LNCAP (cell line): ENCODE data around the gene PLA2G4B.

Experiments
- TF ChIP-seq, protein P1 (sequence below): fragments of 450-650 bp; IDR thresholded peaks from 2 replicates; pipeline ENCODE4 v1.5.1; 2017; ENCODE audit warnings: mild to moderate bottlenecking

Gene PLA2G4B

DNA sequence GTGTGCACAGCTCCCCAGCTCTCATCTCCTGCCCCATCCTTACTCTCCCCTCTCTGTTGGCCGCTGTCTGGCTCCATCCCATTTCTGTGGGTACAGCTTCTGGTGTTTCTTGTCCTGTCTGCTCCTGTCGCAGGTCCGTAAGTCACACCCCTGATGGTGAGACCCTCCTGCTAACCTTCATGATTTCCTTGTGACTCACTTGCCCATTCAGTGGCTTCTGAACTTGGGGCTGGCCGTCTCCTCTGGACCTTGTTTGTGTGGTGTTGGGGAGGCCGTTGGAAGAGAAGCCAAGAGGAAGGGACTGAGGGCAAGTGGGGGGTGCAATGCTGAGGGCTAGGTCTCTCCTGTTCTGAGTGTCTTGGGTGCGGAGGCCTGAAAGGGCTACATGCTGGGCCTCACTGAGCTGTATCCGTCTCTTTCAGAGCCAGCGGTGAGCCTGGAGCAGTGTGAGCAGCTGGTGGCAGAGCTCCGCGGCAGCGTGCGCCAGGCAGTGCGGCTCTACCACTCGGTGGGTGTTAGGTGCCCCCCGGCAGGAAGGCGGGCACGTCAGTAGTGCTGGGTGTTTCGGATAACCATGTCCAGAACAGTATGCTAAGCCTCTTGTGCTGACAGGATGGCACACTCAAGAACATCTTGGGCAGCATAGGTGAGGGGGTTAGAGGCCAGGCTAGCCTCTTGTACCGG lies 14.4 kb upstream of the PLA2G4B start:
- TF ChIP-seq, protein P1, sequence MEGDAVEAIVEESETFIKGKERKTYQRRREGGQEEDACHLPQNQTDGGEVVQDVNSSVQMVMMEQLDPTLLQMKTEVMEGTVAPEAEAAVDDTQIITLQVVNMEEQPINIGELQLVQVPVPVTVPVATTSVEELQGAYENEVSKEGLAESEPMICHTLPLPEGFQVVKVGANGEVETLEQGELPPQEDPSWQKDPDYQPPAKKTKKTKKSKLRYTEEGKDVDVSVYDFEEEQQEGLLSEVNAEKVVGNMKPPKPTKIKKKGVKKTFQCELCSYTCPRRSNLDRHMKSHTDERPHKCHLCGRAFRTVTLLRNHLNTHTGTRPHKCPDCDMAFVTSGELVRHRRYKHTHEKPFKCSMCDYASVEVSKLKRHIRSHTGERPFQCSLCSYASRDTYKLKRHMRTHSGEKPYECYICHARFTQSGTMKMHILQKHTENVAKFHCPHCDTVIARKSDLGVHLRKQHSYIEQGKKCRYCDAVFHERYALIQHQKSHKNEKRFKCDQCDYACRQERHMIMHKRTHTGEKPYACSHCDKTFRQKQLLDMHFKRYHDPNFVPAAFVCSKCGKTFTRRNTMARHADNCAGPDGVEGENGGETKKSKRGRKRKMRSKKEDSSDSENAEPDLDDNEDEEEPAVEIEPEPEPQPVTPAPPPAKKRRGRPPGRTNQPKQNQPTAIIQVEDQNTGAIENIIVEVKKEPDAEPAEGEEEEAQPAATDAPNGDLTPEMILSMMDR, result no peak

DNA sequence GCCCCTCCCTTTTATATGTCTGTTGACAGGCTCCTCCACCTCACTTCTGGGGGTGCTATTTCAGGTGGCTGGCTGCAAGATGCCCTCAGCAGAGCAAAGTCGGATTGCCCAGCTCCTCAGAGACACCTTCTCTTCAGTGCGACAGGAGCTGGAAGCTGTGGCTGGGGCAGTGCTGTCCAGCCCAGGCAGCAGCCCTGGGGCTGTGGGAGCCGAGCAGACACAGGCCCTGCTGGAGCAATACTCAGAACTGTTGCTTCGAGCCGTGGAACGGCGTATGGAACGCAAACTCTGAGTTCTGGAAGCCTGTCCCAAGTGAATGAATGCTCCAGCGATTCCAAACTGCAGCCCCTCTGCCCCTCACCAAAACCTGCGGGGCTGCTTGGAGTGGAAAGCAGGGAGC lies 13.5 kb upstream of the PLA2G4B start:
- TF ChIP-seq, protein P1, result no peak

DNA sequence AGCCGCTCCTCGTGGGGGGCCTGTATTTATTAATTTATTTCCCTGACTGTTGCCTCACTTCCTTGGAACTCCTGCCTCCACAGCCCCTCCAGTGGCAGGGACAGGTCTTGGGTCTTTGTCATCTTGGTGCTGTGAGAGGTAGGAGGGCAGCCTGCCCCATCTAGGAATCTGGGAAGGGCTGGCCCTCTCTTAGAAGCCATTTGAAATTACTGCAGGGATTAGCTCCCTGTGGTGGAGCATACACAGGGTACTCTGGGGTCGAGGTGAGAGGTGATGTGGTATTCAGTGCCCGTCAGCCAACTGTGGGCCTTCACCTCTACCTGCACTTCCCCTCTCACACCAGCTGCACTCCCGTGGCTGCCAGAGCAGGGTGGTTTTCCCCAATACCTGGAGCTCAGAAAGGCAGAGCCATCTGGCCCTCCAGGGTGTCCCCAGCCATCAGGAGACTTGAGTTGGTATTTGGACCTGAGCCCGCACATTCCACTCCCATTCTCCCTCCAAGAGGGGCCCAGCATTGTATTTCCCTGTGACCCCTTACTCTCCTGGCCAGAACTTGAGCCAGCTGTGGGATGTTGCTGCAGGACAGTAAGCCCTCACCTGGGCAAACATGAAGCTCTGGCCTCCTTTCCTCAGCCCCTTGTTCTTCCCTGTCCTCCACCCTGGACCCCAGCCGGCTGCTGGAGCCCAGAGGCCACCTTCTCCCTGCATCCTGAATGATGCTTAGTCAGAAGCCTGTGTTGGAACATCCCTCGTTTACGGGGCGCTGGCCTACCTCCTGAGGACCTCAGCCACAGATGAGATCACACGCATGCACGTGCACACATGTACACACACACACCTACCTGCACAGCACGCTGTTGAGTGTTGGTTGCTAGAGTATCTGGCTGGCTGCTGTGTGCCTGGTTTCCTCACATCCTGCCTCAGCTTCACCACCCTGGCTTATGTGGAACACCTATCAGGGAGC lies 12.8 kb upstream of the PLA2G4B start:
- TF ChIP-seq, protein P1, result no peak

DNA sequence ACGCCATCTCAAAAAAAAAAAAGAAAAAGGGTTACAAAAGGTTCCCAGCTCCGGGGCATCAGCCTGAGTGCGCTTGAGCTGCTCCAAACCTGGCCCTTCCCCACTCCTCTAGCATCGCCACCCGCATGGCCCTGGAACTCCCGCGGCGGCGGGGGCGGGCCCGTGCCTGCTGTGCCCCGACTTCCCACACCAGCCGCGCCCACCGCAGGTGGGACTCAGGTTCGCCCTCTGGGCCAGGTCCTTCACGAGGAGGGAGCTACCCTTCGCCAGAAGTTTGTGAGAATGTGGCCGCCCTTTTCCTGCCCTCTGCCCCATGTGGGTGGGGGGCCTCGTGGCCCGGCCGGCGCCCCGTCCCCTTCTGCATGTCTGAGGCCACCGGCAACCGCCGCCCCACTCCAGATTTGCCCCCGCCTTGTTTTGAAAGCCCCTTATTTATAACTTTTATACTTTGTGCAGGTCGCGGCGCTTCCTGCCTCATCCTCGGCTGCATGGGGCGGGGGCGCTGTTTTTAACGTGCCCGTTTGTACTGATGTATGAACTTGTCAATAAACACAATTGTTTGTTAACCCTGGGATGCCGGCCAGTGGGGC lies 11.3 kb upstream of the PLA2G4B start:
- TF ChIP-seq, protein P1, result peak; percentile 42

DNA sequence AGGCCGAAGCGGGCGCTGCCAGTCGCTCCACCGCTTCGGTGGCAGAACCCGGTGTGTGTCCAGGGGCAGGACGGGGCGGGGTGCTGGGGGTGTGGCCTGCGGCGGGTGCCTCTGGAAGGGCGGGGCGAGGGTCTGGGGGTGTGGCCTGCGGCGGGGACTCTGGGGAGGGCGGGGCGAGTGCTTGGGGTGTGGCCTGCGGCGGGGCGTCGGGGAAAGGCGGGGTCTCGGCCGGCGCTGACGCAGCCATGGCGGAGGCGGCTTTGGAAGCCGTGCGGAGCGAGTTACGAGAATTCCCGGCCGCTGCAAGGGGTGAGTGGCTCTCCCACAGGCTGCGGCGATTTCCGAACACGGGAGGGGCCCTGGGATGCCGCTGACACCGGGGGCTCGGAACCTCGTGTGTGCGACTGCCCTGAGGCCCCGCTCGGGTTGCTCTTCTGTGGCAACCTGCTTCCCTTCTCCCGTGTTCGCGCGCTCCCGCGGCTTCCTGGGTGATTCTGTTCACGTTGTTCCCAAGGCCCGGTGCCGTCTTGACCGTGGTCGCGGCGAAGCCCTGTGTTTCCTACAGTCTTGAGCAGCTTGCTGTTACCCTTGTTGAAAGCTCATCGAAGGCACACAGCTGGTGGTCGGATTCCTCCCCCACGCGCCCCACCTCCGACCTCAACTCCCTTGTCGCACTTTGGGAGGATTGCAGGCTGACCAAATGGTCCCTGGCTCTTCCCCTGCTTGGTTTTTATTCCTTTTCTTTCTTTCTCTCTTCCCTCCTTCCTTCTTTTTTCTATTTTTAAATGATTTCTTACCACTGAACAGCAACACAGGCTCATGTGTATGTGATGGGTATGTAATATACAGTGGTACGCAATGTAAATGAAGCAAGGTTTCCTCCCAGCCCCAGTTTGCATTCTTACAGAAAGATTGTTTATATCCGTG lies 10.5 kb upstream of the PLA2G4B start, which contains the start of gene JMJD7:
Gene JMJD7, plus strand, starts transcription at position 213 of the 927 bp plus-strand sequence. Its CDS starts 33 bp downstream, at position 246.
- TF ChIP-seq, protein P1, result no peak

DNA sequence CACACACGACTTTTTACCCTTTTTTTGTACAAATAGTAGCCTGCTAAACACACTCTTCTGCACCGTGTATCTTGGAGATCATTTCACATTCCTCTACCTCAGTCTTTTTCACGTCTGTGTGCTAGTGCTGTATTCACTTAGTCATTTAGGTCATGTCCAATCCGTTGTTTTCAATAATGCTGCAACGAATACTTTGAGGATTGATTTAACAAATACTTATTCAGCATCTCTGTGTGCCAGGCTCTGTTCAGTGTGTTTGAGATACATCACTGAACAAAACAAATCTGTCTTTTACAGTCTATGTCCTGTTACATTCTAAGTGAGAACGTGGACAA lies 9.9 kb upstream of the PLA2G4B start:
- TF ChIP-seq, protein P1, result no peak
